Glomerular visceral epithelial cell (primary cell): ENCODE measurements around the gene TWIST2.

Experiments
- DNase-seq: peaks from one replicate; pipeline ENCODE4 v3.0.0-alpha.2; 2016; ENCODE audit errors: extremely low spot score

Gene TWIST2

DNA sequence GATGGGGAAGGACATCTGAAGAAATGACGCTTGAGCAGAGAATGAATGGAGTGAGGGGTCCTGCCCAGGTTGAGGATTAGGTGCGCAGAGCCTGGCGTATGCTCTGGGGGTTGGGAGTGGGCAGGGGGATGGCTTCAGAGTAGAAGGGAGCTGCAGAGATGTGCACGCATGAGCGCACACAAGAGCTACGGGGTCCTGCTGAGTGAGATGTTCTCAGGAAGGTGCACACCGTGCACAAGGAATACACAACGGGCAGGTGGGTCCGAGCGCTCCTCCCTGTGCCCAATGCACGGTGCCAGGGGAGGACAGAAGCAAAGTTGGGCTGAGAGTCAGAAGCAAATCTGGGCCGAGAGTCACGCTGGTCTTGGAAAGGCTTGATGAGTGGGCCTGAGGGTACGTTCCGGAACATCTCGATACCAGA, 25.5 kb downstream of the TWIST2 start:
- DNase-seq = no peak

DNA sequence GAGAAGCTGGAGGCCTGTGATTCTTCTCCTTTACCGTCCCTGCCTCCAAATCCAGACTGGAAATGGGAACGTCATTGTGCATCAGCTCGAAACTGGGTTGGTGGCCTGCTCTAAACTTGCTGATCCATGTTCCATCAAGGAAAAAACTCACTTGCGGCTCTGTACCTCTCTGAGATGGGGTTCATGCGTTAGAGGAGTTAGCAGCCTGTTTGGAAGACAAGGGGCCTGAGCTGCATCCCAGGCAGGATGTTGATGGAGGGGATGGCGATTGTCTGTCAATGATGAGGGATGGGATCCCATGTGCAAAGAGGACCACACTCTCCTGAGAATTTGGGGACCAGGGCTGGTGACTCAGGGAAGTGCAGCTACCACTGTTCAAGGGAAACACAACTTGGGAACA, 26.0 kb downstream of the TWIST2 start:
- no peak for DNase-seq

DNA sequence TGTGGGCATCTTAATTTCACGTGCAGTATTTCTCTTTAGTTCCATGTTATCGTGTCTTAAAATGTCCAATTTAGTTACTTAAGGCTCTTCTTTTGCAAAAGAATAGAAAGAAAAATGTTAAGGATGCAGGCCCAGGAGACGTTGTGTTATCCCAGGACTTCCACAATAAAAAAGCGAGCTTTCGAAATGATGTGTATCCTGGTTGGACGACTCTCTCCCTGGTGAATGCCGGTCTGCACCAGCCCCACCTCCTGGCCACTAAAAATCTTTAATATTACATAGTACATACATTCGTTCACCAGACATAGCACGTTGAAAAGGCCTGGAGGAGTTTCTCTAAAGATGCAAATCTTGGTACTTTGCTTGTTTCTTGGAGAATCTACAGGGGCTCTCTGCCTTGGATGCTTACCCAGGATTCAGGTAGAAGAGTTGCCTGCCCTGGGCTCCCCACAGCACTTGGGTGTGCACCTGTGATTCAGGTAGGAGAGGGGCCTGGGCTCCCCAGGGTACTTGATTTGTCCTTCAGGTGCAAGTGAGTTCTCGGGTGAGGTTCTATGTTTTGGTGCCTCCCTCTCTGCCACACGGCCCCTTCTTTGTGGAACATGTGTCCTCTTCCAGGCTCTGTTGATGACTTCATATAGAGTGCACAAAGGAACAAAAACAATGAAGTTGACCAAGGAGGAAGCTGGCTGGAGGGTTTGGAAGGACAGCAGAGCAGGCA, 26.6 kb downstream of the TWIST2 start:
- DNase-seq = no peak

DNA sequence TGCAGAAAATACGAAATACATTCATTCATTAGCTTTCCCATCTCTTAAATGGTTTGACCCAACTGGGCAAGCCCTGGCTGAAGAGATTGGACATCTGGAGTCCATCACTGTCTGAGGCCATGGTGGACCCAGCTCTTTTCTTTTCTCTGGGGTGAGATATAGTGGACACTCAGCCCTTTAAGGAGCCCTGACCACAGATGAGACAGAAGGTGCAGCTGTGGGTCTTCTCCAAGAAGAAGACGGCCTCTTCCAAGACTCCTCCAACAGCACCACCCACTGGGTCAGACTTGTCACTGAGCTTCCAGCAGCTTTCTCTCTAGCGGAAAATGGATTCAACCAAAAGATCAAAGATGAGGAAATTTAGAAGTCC, 27.2 kb downstream of the TWIST2 start:
- DNase-seq = no peak

DNA sequence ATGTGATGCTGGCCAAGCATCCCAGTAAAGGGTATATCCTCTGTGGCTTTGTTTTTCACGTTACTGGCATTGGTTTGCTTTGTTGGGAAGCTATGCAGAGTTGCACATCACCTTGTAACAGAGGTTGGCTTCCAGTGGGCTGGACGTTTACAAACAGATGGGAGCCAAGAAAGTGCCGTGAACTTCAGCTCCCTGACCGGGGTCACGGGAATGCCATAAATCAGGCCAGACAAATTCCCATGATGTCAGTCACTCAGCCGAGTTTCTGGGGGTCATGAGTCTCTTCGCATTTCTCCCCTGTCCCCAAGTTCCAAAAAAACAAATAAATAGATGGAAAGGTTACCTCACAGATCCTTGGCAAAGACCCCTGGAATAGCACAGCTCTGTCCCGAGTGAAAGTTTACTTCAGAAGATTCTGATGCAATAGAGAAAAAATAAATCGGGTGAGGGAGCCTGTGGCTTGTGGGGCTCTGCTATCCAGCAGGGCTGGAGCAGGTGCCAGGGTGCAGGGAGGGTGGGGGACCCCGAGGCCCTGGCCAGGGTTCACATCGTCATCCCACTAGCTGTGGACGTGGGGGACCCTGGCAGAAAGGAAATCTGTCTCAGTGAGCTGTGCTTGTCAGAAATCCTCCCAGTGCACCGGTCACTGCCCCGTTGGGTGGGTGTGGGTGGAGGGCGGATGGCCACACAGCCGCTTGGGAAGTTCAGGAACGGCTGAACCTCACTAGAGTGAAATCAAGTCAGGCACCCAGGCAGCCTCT, 27.8 kb downstream of the TWIST2 start:
- DNase-seq = no peak

DNA sequence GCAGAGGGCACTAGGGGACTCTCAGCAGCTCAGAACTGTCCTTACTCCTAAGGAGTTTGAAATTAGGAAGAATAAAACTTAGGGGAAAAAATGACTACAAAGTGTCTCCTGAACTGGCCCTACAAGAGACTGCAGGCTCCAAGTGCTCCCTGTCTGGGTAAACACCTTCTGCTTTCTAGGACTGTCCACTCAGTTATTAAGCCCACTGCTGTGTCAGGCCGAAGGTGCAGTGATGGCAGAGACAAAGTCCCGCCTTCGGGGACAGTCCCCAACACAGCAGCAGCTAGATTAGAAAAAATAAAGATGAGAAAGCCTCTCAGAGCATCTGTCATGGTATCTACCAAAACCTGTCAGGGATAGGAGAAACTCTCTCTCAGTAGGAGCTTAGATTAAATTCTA, 28.3 kb downstream of the TWIST2 start:
- no peak for DNase-seq

DNA sequence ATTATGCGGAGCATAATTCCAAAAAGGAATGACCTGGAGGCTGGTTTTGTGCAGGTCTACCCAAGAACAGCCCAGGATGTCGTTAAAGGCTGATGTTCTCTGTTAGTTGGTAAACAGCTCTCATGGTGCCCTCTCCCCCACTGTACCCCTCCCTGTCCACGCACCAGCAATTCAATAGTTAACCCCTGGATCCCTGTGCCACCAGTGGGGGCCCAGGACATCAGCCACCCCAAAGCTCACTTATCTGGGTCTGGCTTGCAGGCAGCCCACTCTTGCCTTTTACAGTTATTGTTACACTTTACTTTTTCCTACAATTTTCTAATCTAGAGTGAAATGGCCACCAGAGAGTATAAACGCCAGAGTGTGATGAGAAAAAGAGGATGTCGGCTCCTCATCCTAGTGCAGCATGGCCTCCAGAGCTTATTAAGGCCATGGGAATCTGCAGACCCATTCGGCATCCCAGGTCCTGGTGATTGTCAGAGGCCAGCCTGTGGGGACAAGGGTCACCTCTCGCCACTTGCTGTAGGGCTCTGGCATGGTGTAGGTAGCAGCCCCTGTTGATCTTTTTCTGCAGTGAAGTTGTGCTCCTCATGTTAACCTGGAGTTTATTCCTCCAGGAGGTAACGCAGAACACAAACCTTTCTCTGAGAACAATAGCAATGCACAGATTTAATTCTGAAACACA, 30.3 kb downstream of the TWIST2 start:
- no peak for DNase-seq

DNA sequence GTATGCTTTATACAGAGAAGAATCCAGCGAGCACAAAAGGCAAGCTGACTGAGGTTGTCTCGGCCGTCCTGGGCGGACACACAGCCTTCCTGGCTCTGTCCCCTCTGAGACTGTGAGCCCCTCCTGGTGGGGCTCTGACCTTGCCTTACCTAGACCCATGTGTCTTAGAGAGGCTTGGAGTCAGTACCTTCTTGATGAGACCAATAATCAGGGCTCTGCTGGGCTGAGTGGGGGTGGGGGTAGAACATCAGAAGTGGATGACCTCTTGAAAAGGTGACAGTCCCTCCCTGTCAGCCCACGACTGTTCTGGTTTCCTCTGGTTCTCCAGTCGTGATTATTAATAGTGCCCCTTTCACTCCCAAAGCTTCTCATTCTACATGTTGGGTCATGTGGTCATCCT, 31.2 kb downstream of the TWIST2 start:
- no peak for DNase-seq

DNA sequence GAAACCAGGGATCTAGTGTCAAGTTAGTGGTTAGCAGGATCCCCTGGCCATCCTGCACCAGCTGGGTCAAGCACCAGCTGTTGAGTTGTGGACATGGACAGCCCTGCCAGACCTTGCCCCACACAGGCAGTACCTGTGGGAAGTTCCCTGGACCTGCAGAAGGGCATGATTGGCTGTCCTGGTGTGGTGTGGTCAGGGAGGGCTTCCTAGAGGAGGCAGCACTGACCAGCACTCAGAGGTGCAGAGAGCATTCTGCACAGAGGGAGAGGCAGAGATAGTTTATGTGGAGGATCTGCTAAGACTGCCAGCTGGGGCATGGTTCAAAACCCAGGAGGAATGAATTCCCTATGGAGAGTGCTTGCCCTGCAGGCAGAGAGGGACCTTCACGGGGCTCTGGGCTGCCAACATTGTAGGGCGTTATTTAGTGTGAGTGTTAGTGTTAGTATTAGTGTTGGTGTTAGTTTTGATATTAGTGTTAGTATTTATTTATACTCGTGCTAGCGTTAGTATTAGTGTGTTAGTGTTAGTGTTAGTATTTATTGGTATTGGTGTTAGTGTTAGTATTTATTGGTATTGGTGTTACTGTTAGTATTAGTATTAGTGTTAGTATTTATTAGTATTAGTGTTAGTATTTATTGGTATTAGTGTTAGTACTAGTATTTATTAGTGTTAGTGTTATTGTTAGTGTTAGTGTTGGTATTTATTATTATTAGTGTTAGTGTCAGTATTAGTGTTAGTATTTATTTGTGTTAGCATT, 31.9 kb downstream of the TWIST2 start:
- DNase-seq = no peak

DNA sequence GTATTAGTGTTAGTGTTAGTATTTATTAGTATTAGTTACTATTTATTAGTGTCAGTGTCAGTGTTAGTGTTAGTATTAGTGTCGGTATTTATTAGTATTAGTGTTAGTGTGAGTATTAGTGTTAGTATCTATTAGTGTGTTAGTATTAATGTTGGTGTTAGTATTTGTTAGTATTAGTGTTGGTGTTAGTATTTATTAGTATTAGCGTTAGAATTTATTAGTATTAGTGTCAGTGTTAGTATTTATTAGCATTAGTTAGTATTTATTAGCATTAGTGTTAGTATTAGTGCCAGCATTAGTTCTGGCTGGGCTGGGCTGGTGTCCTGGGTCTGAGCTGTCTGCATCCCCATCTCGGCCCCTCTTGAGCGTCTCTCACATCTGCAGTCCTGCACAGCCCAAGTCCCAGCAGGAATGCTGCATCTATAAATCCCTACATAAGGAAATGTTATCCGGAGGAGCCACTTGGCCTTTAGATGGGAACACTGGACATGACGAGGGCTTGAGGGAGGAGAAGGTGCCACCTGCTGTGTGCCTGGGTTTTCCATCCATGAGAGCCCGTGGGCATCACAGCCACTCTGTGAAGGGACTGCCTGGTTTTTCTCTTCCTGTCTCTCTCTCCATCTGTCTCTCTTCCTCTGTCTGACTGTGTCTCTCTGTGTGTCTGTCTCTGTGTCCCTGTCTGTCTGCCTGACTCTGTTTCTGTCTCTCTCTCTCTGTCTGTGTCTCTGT, 33.6 kb downstream of the TWIST2 start:
- no peak for DNase-seq

DNA sequence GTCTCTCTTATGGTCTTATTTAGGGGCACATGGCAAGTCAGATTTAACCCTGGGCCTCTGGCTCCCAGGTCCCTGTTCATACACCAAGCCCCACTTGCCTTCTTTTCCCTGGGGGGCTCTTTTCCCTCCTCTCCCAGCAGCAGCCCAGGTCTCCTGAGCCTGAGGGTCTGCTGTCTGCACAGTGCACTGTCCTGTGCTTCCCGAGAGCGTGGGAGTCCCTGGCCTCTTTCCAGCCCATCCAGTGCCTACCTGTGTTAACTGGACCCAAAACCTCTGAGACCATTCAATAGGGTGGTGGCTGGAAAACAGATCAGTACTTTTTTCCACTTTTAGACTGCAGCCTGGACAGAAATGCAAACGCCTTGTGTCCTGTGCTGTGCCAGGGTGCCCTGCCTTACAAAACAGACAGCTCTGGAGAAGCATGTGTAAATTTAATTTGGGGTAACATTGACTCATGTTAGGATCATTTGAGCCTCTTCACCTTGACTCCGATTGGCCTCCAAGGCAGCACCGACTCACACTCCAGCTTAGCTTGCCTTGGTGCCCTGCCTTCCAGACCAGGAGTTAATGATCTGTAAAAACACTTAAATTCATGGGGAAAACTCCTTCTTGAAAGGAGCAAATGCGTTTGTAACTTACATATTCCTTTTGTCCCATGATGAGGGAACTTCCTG, 34.3 kb downstream of the TWIST2 start:
- DNase-seq = peak; percentile 20

DNA sequence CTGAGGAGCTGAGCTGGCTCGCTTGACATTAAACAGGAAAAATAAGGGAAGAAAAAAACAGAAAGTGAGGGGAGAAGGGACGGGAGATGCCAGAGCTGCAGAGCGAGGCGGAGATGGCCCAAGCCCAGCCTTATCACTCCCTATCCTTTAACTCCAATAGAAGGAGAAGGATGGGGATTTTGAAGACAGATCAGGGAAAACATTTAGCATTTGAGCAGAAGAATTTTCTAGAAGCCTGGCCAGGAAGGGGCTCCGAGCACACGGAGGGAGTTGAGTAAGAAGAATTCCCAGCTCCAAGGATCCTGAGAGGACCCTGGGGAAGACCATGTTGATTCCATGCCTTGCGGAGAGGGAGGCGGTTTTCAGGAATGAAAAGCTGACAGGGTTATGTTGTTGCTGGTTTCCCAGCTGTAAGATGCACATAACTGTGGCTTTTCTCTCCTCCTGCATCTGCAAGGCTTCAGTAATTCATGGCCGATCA, 35.6 kb downstream of the TWIST2 start:
- no peak for DNase-seq

DNA sequence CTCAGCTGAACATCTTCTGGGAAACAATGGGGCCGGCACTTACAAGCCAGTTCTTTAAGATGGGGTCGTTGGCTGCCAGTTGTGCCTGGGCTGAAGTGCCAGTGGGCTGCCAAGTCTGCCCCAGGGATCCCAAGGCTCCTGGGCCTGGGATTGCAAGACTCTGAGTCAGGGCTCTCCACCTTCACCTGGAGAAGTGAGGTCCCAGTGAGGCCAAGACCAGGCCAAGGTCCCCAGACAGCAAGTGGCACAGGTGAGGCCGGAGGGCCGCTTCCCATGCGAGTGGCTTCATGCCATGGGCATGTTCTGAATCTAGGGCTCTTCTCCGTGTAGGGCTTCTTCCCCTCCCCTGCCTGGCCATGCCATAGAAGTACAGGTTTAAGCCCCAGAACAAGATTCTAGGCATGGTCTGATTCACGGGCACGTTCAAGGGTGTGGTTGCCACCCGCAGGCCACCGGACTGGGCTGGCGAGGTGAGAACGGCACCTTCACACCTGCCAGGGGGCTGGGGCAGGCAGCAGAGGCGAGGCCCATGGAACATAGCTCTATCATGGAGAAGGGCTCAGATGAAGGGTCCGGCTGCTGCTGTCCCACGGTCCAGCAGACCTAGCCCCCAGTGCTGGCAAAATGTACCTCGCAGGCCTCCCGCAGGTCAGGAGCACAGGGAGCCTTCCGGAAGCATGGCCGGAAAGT, 36.4 kb downstream of the TWIST2 start:
- no peak for DNase-seq

DNA sequence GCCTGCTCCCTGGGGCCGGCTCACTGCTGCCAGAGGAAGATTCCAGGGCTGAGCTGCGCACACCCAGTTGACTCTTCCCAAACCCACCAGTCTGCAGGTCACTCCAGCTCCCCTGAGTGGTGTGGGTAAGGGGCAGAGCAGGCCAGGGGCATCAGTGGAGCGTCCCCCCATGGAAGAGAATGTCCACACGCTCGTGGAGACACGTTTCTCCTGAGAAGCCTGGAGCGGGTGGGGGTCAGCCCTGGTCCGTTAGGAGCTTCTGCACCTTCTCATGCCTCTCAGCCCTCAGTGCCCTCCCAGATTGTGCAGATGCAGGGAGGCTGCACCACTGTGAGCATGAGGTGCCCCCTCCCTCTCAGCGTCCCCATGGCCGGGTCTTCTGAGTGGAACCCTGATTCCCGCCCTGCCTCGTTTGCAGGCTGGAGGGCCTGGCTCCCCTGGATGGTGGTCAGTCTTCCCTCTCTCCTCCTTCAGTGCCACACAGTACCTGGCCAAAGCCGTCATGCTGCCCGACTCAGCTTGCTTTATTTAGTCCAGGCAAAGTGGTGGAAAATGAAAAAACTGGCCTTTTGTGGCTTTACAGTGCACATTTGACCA, 37.0 kb downstream of the TWIST2 start:
- DNase-seq = no peak

DNA sequence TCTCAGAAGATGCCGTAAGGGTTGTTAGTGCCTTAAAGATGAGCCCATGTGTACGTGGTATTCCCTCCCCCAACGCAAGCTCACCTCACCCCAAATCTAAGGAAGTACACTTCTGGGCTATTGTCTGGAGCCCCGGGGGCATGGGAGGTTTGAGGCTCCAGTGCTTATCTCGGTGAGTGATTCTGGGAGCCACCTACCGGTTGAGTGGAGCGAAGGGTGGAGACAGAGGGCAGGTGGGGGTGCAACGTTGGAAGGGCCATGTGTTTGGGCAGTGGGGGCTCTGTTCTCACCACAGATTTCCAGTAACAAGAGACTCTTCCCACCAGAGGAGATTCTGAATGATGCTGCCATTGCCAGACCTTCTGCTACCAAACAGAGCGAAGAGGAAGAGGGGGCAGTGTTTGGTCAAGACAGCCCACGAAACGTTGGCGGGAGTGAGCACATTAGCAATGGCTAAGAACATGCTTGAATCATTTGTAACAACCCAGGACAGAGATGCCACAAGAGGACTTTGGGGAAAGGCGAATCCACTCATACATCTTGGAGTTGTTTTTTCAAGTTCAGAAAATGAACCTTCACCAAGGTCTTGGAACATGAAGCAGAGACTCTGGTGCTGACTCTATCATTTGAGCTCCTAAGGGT, 38.7 kb downstream of the TWIST2 start:
- no peak for DNase-seq

DNA sequence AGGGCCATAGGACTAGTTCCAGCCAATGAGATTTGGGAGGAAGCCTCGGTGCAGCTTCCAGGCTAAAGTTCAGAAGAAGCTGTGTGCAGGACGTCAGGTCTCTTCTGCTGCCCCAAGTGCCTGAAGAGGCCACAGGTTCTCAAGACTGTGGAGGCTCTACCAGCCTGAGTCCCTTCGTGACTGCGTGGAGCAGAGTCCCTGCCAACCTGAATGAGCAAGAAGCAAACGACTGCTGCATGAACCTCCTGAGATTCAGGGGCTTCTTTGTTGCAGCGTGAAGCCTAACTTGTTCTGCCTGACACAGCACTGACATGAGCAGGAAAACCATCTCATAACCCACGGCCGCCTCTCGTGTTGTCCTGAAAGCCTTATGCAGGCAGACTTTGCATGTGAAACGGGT, 39.7 kb downstream of the TWIST2 start:
- no peak for DNase-seq

DNA sequence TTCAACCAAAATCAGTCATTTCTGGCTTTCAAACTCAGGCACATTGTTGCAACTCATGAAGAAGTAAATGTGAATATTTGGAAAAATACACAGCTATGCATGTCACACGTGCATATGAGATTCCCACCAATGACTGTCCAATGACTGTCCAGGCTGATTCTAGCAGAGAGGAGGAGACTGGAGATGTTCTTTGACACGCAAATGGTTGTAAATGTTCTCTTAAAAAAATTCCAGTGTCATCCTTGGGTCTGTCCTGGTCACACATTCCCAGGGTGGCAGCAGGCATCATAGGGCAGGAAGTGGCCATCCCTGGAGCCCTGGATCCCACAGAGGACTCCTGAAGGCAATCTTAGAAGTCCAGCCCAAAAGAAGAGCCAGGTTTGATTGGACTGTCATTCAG, 40.9 kb downstream of the TWIST2 start:
- no peak for DNase-seq

DNA sequence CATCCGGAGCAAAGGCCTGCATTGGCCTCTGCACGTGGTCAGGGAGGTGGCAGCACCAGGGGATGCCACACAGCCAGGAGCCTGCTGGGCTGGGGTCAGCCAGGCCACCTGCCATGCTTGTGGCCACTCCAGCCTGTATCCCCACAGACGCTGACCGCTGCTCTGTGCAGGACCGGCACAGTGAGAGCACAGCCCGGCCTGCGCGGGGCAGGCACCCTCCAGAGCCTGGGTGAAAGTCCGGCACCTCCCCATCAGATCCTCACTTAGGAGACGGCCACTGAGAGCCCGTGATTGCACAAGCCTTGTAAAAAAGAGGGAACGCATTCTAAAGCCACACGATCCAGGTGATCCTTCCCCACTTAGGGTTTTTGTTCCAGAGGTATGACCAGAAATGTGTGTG, 42.2 kb downstream of the TWIST2 start:
- DNase-seq = no peak
